Measurements from ENCODE around the gene DCLRE1B.

GRCh38 chr1:113912594-113913311, 7.6 kb downstream of the DCLRE1B start:
- TF ChIP-seq, protein P1, sequence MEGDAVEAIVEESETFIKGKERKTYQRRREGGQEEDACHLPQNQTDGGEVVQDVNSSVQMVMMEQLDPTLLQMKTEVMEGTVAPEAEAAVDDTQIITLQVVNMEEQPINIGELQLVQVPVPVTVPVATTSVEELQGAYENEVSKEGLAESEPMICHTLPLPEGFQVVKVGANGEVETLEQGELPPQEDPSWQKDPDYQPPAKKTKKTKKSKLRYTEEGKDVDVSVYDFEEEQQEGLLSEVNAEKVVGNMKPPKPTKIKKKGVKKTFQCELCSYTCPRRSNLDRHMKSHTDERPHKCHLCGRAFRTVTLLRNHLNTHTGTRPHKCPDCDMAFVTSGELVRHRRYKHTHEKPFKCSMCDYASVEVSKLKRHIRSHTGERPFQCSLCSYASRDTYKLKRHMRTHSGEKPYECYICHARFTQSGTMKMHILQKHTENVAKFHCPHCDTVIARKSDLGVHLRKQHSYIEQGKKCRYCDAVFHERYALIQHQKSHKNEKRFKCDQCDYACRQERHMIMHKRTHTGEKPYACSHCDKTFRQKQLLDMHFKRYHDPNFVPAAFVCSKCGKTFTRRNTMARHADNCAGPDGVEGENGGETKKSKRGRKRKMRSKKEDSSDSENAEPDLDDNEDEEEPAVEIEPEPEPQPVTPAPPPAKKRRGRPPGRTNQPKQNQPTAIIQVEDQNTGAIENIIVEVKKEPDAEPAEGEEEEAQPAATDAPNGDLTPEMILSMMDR (IDR thresholded peaks at IDR 0.05; ENCODE audit: low read depth, low read length), result no peak
- no peak for TF ChIP-seq EZH2phosphoT487 (IDR thresholded peaks at IDR 0.05; ENCODE audit: low read depth)
